Activated naive CD8-positive, alpha-beta T cell treated with anti-CD3 and anti-CD28 coated beads, Interleukin-2, amount 50 U/mL, for 24 hours (primary cell): ENCODE data around the gene CITED1.
A peak's percentile ranks its signal among the peaks of the same experiment; 100 is the strongest.

ENCODE experiments used
- ATAC-seq: fragments of 150-1000 bp; cut with Tn5 transposase; one replicate; pipeline ENCODE4 v1.10.0; 2021
- DNase-seq: peaks from one replicate; pipeline ENCODE4 v3.0.0; 2021
- H3K27ac Mint-ChIP-seq: one replicate; pipeline ENCODE4 v1.8.0; 2021; ENCODE audit warnings: mild to moderate bottlenecking, mixed read lengths
- H3K27me3 Mint-ChIP-seq: one replicate; pipeline ENCODE4 v1.8.0; 2021; ENCODE audit warnings: mixed read lengths
- H3K36me3 Mint-ChIP-seq: one replicate; pipeline ENCODE4 v1.8.0; 2021; ENCODE audit warnings: low read depth, mixed read lengths
- H3K4me1 Mint-ChIP-seq: one replicate; pipeline ENCODE4 v1.8.0; 2021; ENCODE audit warnings: mixed read lengths
- H3K4me3 Mint-ChIP-seq: one replicate; pipeline ENCODE4 v1.8.0; 2021; ENCODE audit warnings: mild to moderate bottlenecking, moderate library complexity, mixed read lengths
- H3K9me3 Mint-ChIP-seq: one replicate; pipeline ENCODE4 v1.8.0; 2021; ENCODE audit warnings: mixed read lengths

The CITED1 gene

GRCh38 chrX:72269671-72270251 lies 36.0 kb downstream of the CITED1 start:
- Mint-ChIP-seq H3K36me3 (peaks cover 60% of the 10 kb centered on the region), H3K9me3 (no peaks in the 10 kb centered on the region), H3K27ac (peak overlapping the region; percentile 93), H3K4me3 (peak overlapping the region; percentile 59), H3K27me3 (no peaks in the 10 kb centered on the region), H3K4me1 (peaks cover 46% of the 10 kb centered on the region)
- DNase-seq (peak; percentile 25), ATAC-seq (peak; percentile 69)

DNA sequence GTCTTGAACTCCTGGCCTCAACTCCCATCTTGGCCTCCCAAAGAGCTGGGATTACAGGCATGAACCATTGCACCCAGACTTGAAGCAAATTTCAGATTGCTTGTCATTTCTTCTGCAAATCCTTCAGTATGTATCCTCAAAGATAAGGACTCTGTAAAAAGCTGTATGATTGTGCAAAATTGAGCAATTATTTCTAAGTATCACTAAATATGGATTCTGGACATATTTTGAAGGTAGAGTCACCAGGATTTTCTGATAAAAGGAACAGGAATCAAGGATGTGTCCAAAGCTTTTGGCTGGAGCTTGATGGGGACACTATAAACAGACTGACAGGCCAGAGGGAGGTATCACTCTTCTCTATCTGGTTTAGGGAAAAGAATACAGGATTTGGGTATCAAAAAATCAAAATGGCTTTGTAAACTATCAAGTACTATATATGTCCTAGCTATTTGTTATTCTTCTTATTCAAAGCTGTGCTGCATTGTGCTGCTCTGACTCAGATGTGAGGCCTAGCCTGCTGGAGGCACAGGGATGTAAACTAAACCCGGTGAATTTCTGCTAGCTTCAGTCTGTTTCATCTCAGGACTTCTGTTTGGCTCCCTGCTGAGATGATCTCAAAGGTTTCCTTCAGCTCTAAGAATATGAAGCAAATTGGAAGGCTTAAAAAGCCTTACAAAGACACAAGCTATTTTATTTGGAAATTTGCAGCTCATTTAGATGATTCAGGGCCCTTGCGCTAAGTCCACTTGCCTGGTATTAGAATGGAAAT lies 36.9 kb downstream of the CITED1 start:
- Mint-ChIP-seq H3K9me3 (no peaks in the 10 kb centered on the region), H3K36me3 (peaks cover 50% of the 10 kb centered on the region), H3K4me1 (peaks cover 37% of the 10 kb centered on the region), H3K27me3 (no peaks in the 10 kb centered on the region), H3K27ac (peak overlapping the region; percentile 11), H3K4me3 (no peak overlapping the region)
- ATAC-seq (no peak), DNase-seq (no peak)

DNA sequence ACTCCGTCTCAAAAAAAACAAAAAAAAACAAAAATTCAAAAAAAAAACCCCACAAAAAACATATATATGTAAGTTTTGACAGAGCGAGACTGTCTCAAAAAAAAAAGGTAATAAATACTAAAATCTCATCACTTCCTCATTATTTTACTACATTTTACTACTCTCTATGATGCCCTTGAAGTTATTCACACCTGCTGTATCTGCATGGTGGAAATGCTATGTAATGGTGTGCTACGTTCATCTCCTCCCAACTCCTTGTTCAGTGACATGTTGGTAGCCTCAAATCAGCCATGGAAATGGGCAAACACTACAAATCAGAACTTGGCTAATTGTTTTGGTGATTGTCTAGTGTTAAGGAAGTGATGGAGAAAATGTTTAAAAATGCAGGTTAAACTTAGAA lies 40.5 kb downstream of the CITED1 start:
- Mint-ChIP-seq H3K36me3 (peaks cover 24% of the 10 kb centered on the region), H3K4me1 (peaks cover 6% of the 10 kb centered on the region), H3K9me3 (no peaks in the 10 kb centered on the region), H3K4me3 (no peak overlapping the region), H3K27ac (no peak overlapping the region), H3K27me3 (no peaks in the 10 kb centered on the region)
- DNase-seq, result no peak
- ATAC-seq, result no peak

GRCh38 chrX:72262077-72262476 lies 43.6 kb downstream of the CITED1 start:
- Mint-ChIP-seq H3K4me1 (no peaks in the 10 kb centered on the region), H3K27ac (no peak overlapping the region), H3K36me3 (peaks cover 2% of the 10 kb centered on the region), H3K27me3 (peaks cover 3% of the 10 kb centered on the region), H3K4me3 (no peak overlapping the region), H3K9me3 (no peaks in the 10 kb centered on the region)
- DNase-seq (no peak), ATAC-seq (no peak)

GRCh38 chrX:72260448-72260847 lies 45.3 kb downstream of the CITED1 start:
- no peak for DNase-seq
- Mint-ChIP-seq H3K4me3 (no peak overlapping the region), H3K9me3 (no peaks in the 10 kb centered on the region), H3K27me3 (peaks cover 12% of the 10 kb centered on the region), H3K27ac (no peak overlapping the region), H3K4me1 (peaks cover under 1% of the 10 kb centered on the region), H3K36me3 (peaks cover 2% of the 10 kb centered on the region)
- ATAC-seq, result no peak

DNA sequence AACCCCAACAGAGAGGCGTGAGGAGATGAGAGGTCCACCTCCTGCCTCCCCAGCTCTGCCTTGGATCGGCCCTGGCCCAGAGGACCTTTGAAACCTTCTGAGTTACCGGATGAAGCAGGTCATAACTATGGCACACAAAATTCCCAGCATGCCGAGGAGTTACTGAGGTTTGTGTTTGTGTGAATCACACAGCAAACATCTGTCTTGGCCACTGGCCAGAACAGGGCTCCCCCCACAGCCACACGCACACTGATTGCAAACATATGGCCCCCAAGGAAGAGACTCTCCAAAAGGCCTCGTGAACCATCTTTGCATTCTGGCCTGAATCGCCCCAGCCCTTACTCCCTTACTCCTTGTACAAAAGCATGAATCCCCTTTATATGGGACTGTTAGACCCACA lies 47.5 kb downstream of the CITED1 start:
- DNase-seq (no peak), ATAC-seq (no peak)
- H3K27me3 Mint-ChIP-seq, result peaks cover 24% of the 10 kb centered on the region
- no peaks in the 10 kb centered on the region for H3K36me3 Mint-ChIP-seq
- no peaks in the 10 kb centered on the region for H3K9me3 Mint-ChIP-seq
- peaks cover 1% of the 10 kb centered on the region for H3K4me1 Mint-ChIP-seq
- no peak overlapping the region for H3K4me3 Mint-ChIP-seq
- no peak overlapping the region for H3K27ac Mint-ChIP-seq

DNA sequence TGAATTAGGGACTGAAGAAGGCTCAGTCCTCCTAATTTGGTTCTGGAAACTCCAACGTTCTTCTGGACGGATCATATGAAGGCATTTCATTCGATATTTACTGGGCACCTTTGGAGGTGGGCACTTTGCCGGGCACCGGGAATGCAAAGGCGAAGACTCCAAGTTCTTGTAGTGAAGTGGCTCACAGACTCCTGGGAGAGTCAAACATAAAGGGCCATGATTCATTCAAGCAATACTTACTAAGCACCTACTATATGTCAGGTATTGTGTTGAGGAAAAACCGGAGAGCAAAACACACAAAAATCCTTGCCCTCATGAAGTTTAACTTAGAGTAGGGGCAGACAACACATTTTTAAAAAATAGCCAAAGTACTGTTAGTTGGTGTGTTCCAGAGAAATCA lies 49.9 kb downstream of the CITED1 start:
- H3K27ac Mint-ChIP-seq, result no peak overlapping the region
- no peak overlapping the region for H3K4me3 Mint-ChIP-seq
- H3K9me3 Mint-ChIP-seq, result no peaks in the 10 kb centered on the region
- peaks cover 31% of the 10 kb centered on the region for H3K27me3 Mint-ChIP-seq
- H3K4me1 Mint-ChIP-seq, result peaks cover 1% of the 10 kb centered on the region
- no peak for ATAC-seq
- no peak for DNase-seq
- no peaks in the 10 kb centered on the region for H3K36me3 Mint-ChIP-seq

GRCh38 chrX:72255445-72255844 lies 50.3 kb downstream of the CITED1 start:
- Mint-ChIP-seq H3K4me3 (no peak overlapping the region), H3K27ac (no peak overlapping the region), H3K36me3 (no peaks in the 10 kb centered on the region), H3K9me3 (no peaks in the 10 kb centered on the region), H3K27me3 (peaks cover 31% of the 10 kb centered on the region), H3K4me1 (peaks cover 1% of the 10 kb centered on the region)
- no peak for DNase-seq
- no peak for ATAC-seq

DNA sequence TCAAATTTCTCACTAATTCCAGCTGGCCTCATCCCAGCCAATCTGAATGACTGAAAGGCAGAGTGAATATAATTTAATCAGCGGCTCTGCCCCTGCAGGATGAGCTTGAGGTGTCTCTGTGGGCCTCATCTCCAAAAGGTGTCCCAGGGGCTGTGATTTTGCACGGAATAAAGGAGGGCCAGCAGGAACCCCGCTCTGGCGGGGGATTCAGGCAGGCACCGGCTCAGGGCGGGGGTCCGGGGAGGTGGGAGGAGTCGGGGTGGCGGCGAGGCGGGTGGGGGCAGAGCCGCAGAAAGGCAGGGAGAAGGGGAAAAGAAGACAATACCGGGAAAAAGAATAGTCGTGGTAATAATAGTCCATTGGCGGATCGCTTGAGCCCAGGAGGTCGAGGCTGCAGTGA lies 50.9 kb downstream of the CITED1 start:
- peaks cover 31% of the 10 kb centered on the region for H3K27me3 Mint-ChIP-seq
- DNase-seq (no peak), ATAC-seq (no peak)
- H3K36me3 Mint-ChIP-seq, result no peaks in the 10 kb centered on the region
- H3K9me3 Mint-ChIP-seq, result no peaks in the 10 kb centered on the region
- no peak overlapping the region for H3K27ac Mint-ChIP-seq
- peaks cover 1% of the 10 kb centered on the region for H3K4me1 Mint-ChIP-seq
- no peak overlapping the region for H3K4me3 Mint-ChIP-seq

- peaks cover 31% of the 10 kb centered on the region for H3K27me3 Mint-ChIP-seq
- H3K36me3 Mint-ChIP-seq, result no peaks in the 10 kb centered on the region
- no peak overlapping the region for H3K4me3 Mint-ChIP-seq
- no peak for ATAC-seq
- no peak for DNase-seq
- H3K4me1 Mint-ChIP-seq, result peaks cover 1% of the 10 kb centered on the region
- H3K27ac Mint-ChIP-seq, result no peak overlapping the region
- H3K9me3 Mint-ChIP-seq, result no peaks in the 10 kb centered on the region
Measured at GRCh38 chrX:72253686-72254085, 52.0 kb downstream of the CITED1 start.
